GM21360 (cell line): Measurements from ENCODE around the gene TMC8.
"Not testable (repeated sequence)": the region's sequence is repeated elsewhere in the genome, so short reads cannot be mapped to it uniquely, and the experiment has no call there.

ENCODE experiments used
- ATAC-seq: cut with Tn5 transposase; IDR thresholded peaks from one replicate; pipeline ENCODE4 v1.9.1; 2021; ENCODE audit warnings: mild to moderate bottlenecking, moderate library complexity; ENCODE audit not compliant: unreplicated experiment

The TMC8 gene

DNA sequence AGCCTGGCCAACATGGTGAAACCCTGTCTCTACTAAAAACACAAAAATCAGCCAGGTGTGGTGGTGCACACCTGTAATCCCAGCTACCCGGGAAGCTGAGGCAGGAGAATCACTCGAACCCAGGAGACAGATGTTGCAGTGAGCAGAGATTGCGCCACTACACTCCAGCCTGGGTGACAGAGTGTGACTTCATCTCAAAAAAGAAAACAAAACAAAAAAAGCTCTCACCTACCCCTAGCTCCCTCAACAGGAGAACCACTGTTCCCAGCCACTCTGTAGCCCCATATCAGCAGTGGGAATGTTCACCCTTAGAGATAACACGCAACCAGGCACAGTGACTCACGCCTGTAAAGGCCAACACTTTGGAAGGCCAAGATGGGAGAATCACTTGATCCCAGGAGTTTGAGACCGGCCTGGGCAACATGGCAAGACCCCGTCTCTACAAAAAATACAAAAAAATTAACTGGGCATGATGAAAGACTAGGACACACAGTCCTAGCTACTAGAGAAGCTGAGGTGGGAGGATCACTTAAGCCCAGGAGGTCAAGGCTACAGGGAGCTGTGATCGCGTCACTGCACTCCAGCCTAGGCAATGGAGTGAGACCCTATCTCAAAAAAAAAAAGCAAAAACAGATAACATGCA lies 5.4 kb downstream of the TMC8 start:
- ATAC-seq, result no peak

DNA sequence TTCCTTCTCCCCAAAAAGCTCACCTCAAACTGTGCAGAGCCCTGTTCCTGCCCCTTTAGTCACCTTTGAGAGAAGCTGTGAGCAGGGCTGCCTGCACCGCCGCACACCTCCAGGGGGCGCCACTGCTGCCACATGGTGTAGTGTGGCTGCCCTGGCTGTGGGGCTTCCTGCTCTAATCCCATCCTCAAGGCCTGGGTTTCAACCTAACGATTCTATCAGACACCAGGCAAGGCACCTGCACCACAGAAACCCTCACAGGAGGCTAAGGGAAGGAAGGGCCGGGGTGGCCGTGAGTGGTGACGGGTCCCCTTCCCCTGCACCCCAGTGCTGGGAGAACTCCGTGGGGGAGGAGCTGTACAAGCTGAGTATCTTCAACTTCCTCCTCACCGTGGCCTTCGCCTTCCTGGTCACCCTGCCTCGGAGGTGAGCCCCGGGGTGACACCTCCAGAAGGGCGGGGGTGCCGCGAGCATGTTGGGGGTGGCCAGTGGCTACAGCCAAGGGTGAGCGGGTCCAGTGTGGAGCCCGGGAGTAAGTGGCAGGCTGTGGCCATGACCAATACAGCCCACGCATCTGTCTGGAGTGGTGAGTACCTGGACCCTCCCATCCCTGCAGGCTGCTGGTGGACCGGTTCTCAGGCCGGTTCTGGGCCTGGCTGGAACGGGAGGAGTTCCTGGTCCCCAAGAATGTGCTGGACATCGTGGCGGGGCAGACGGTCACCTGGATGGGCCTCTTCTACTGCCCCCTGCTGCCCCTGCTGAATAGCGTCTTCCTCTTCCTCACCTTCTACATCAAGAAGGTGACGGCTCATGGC lies 7.0 kb downstream of the TMC8 start:
- no peak for ATAC-seq

- ATAC-seq, result no peak
Measured at GRCh38 chr17:78138204-78139060, 7.9 kb downstream of the TMC8 start.

- ATAC-seq, result not testable (repeated sequence)
Measured at GRCh38 chr17:78139861-78140168, 9.2 kb downstream of the TMC8 start.

GRCh38 chr17:78140169-78141051 lies 9.8 kb downstream of the TMC8 start:
- ATAC-seq, result peak; percentile 68

DNA sequence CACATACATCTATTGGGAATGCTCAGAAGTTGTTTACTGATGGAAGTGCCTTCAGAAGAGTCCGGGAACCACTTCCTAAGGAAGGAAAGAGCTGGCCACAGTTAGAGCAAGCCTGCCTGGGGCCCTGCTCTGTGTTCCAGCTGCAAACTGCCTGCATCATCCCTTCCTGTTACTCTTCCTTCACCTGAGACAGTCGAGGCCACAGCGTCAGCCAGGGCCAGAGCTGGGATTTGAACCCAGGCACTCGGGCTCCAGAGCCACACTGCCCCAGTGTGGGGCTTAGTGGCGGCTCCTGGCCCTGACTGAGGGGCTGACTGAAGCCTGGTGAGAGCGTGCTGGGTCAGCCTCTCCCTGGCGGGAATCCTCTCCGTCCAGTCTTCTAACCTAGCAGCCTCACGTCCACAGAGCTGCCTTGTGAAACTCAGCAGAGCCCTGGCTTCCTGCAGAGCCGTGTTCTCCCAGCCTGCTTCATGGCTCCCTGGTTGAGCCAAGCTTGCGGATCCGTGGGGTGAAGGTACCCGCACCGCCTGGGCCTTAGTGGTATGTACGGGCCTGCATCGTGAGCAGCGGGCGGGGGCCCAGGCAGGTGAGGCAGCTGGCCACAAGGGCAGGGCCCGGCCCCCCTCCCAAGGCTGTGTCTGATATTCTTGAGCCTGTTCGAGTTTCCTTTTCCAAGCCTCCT lies 11.0 kb downstream of the TMC8 start:
- ATAC-seq, result no peak

GRCh38 chr17:78142119-78142861 lies 11.7 kb downstream of the TMC8 start:
- no peak for ATAC-seq

DNA sequence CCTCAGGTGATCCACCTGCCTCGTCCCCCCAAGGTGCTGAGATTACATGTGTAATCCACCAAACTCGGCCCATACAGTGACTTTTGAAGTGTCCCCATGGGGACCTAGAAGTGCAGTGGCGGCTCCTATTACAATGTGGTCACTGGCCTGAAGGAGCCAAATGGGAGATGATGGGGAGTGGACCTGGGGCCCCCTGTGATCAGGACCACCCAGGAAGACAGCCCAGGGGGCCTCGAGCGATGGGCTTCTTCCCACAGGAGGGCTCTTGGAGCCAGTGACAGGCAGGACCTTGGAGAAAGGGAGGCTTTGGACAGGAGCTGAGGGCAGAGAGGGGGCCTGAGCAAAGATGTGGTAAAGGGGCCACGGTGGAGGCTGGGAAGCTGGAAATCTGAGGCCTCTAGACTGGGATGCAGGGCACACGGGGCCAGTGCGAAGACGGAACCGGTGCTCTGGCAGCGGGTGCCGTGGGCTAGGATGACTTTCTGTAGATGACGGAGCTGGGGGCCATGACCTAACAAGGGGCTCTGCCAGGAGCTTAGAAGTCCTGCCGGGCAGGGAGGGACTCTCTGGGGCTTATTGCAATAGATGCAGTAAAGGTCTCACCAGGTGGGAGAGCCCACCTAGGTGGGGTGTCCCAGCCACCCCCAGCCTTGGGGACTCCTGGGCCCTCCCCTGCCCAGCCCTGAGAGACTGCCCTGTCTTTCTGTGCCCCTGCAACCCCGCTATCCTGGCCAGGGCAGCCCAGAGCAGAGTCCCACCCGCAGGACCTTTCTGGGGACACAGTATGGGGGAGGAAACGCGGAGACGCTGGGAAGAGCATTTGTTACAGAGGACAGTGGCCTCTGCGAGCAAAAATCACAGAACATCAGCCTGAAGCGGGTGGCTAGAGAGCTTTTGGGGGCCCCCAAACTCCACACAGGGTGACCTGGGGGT lies 12.9 kb downstream of the TMC8 start:
- no peak for ATAC-seq

DNA sequence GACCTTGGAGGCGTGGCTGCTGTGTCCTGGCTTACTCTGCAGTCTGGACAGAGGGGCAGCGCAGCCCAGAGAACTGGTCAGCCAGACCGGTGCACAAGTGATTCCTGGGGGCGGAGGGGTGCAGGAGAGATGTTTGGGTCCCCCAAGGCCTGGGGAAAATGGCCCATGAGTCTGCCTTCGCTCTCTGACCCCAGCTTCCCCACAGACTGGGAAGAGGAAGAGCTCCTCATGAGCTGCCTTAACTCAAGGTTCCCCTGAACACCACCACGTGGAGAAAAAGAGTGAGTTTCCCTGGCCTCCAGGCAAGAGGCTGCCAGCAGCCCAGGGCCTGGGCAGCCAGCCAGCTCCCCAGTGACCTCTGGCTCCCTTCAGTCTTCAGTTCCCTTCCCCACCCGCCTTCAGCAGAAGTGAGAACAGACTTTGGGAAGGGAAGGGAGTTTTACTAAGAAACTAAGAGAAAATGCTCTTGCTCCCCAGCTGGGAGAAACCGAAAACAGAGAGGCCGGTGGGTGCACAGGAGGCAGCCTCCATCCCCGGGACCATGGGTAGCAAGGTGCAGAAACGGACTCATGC lies 13.7 kb downstream of the TMC8 start:
- no peak for ATAC-seq

- ATAC-seq, result no peak
Measured at GRCh38 chr17:78144736-78145641, 14.4 kb downstream of the TMC8 start.

DNA sequence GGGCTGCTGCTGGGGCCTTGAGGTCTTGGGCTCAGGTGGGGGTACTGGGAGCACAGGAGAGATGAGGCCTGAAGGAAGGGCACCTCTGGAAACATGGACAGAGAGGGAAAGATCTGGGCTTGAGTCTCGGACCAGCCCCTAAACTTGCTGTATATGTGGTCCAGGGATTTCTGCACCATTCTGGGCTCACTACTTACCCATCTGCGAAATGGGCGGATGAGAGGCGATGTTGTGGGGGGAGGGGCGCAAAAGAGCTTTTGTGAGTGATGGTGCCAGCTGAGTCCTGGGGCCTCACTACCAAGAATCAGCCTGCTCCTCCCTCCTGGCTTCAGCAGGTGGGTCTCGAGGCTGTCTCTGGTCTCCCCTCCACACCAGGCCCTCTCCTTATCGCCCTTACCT lies 15.9 kb downstream of the TMC8 start:
- ATAC-seq, result no peak

DNA sequence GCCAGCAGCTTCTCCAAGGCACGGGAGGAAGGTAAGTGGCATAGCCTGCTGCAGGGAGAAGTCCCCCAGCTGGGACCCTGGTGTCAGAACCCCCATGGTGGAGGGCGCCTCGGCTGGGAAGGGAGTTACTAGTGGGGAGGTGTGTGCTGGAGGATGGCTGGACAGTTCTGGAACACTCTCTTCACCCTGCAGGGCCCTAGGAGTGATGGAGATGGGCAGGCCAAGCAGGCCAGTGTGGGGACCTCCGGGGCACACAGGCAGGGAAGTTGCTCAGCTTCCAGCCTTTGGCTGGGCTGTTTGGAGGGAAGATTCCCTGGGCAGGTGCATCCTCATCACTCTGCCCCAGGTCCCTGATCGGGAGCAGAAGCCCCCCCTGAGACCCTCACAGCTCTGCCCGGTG lies 16.3 kb downstream of the TMC8 start:
- ATAC-seq, result no peak

DNA sequence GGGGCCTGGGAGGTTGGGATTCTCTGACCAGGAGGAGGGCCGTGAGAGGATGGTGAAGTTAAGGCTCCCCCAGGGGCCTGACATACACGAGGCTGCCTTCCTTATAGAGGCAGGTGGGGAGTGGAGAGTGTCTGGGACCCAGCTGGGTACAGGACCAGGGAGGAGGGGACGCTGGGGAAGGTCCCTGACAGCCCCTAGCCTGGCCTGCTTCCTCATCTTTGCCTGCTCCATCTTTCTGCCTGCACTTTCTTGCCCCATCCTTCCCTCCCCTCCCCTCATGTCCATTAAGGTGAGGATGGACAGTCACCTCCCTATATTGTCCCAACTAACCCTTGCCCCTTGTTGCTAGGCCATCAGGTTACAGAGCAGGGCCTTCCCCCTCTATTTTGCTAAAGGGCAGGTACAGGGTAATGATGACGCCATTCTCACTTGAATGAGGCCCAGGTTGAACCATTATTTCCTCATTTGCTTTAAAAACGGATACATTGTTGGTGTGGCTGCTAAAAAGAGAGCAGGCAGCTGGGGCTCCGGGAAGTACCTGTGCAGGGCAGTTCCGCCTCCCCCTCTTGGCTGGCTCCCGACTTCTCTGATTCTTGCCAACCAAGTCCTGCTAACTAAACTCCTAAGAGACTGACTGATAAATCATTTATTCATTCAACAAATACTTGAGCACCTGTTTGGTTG lies 16.9 kb downstream of the TMC8 start:
- ATAC-seq, result no peak

DNA sequence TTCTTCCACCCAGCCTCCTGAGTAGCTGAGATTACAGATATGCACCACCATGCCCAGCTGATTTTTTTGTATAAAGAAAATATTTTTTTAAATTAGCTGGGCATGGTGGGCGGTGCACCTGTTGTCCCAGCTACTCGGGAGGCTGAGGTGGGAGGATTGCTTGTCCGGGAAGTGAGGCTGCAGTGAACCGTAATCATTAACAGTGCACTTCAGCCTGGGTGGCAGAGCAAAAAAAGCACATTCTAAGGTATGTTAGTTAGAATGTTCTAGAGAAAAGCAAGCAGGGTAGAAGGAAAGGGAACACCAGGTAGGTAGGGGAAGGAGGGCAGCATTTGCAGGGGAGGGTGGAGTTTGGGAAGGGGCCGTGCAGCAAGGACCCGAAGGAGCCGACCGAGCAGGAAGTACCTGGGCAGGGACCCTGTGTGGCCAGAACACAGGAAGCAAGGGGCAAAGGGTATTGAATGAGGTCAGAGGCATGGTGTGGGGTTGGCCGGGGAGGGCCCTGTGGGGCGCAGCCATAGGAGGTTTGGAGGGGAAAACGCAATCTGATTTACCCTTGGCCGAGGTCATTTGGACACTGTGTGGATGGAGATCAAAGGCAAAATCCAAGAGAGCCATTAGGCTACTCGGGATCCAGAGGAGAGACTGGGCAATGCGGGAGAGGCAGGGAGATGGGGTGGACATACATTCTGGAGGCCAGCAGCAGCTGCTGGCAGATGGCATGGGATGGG lies 17.9 kb downstream of the TMC8 start:
- no peak for ATAC-seq

DNA sequence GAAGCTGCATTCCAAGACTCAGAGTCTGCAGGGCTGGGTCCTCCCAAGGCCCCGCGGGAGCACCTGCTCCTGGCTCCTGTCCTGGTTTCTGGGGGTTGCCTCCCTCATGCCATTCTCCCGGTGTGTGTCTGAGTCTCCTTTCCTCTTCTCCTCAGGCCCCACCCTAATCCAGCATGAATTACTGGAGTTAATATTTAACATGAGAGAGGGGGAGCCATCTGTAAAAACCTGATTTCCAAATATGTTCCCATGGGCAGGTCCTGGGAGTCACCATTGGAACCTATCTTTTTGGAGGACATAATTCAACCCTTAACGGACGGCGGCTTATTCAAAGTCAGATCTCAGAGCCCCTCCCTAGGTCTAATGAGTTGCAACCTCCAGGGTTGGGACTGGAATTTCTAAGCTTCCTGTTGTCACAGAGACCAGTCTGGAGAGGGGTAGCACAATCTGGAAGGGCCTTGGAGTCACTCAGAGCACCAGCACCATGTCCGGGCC lies 21.0 kb downstream of the TMC8 start:
- no peak for ATAC-seq
